Measurements from ENCODE around the gene ARID3A. TPM values are rescaled to one million over a fixed set of nuclear protein-coding genes. Genes with fewer than 3 reads are reported as not detected.

The ARID3A gene
- total and polyA plus RNA-seq, 2 of the 8 experiments (the other 6 are each of a cell fraction or from before 2014, with no cell fraction given): 40.5 to 77.4 TPM

GRCh38 chr19:991174-991931 is 65.5 kb downstream of the ARID3A start:
- H2BK20ac ChIP-seq (ENCODE audit: low read length): no peak overlapping the region
- no peaks in the 10 kb centered on the region for H3K9me3 ChIP-seq (ENCODE audit: insufficient read depth in 2 of 2, low read depth in 1 of 2, low read length in 1 of 2)
- H3K23me2 ChIP-seq (ENCODE audit: low read depth, low read length): peaks cover 2% of the 10 kb centered on the region; the same call in 1 of the 2 replicates
- no peak overlapping the region; the same call in 1 of the 2 replicates for H2AK5ac ChIP-seq (ENCODE audit: low read depth, low read length)
- no peak overlapping the region for H3K4me2 ChIP-seq (ENCODE audit: insufficient read depth in 1 of 2, low read depth in 2 of 2, low read length in 2 of 2)
- no peak overlapping the region for H4K8ac ChIP-seq (ENCODE audit: extremely low read depth, insufficient read depth, low read length)
- H3K14ac ChIP-seq (ENCODE audit: insufficient read length): no peak overlapping the region
- H3K36me3 ChIP-seq (ENCODE audit: control insufficient read depth in 2 of 4, insufficient read depth in 4 of 4, low read length in 3 of 4): peaks cover 4 to 38% (median 18%) of the 10 kb centered on the region in 4 experiments; a peak in 6 of 8 replicates
- H3K56ac ChIP-seq (replicated peaks; ENCODE audit: insufficient read length, low read depth, low read length): no peak overlapping the region
- no peak overlapping the region for H2BK12ac ChIP-seq (ENCODE audit: low read depth, low read length)
- no peaks in the 10 kb centered on the region; the same call in 1 of the 2 replicates for H3K79me1 ChIP-seq (ENCODE audit: low read depth, low read length)
- no peak overlapping the region for H3K27ac ChIP-seq (ENCODE audit: low read depth, low read length)
- no peak overlapping the region for H2BK15ac ChIP-seq (ENCODE audit: low read length)
- H2AFZ ChIP-seq (ENCODE audit: low read length): no peak overlapping the region
- peaks cover 0 to 6% (median 4%) of the 10 kb centered on the region in 4 experiments; a peak in 3 of 7 replicates for H3K4me1 ChIP-seq (replicated peaks in 1 of 4; ENCODE audit: control insufficient read depth in 3 of 4, insufficient read depth in 4 of 4, low read length in 3 of 4)
- H4K20me1 ChIP-seq (replicated peaks in 1 of 2; ENCODE audit: control insufficient read depth in 1 of 2, insufficient read depth in 2 of 2, low read length in 2 of 2): peaks cover 9 to 23% of the 10 kb centered on the region in 2 experiments
- CTCF ChIA-PET (ENCODE audit: partially characterized antibody): interaction anchor here (0.6 to 2.3 kb wide), 5 partner anchors 14 to 316 kb away, joined by 3 to 5 read pairs (median 3); no protein-coding TSS in a partner anchor
- POLR2A ChIA-PET (ENCODE audit: partially characterized antibody): interaction anchor here (0.9 to 1.5 kb wide), 7 partner anchors 10 to 278 kb away, joined by 3 to 9 read pairs (median 4); partner anchors contain the start of genes CIRBP and CNN2
- no peak overlapping the region for H4K5ac ChIP-seq (ENCODE audit: insufficient read length, low read depth, low read length)
- H3K79me2 ChIP-seq (ENCODE audit: control insufficient read depth in 1 of 2, insufficient read depth in 2 of 2, low read length in 2 of 2): 0 out of 4 replicates have a peak, but pooled peaks cover 0 to 2% of the 10 kb centered on the region in 2 experiments
- H3K27me3 ChIP-seq (replicated peaks in 1 of 4; ENCODE audit: control insufficient read depth in 3 of 4, extremely low read depth in 1 of 4, insufficient read depth in 3 of 4, low read length in 3 of 4): no peaks in the 10 kb centered on the region
- no peak overlapping the region for H3K4ac ChIP-seq (replicated peaks; ENCODE audit: insufficient read length, low read depth, low read length)
- H3K4me3 ChIP-seq (ENCODE audit: extremely low read depth in 1 of 4, insufficient read depth in 2 of 4, low read depth in 3 of 4, low read length in 4 of 4): no peak overlapping the region
- no peak overlapping the region for H3K18ac ChIP-seq (ENCODE audit: extremely low read depth, low read length)
- no peak overlapping the region for H3K9ac ChIP-seq (replicated peaks in 1 of 4; ENCODE audit: extremely low read depth in 1 of 4, low read depth in 3 of 4, low read length in 3 of 4)
- WGBS, 2 experiments (ENCODE audit: extremely low coverage in 1 of 2, insufficient coverage in 1 of 2, insufficient read length in 1 of 2, insufficient replicate concordance in 2 of 2, low coverage in 1 of 2, low lambda C conversion rate in 2 of 2, missing lambda C conversion rate in 1 of 2): 95% methylated on average over 20 of the region's 47 CpGs; no CpG with 5 or more reads in 1 of the 2 experiments
- H3K23ac ChIP-seq (ENCODE audit: insufficient read length): no peak overlapping the region
- H2BK120ac ChIP-seq (replicated peaks; ENCODE audit: low read depth, low read length): no peak overlapping the region
- no peak overlapping the region for H4K91ac ChIP-seq (replicated peaks; ENCODE audit: insufficient read length, low read length)
- FAIRE-seq (no peak), DNase-seq (ENCODE audit: low read depth in 1 of 2, low spot score in 2 of 2) (peak in 1 of 2 experiments; percentile 86)
- no peak overlapping the region for H2BK5ac ChIP-seq (ENCODE audit: low read depth, low read length)
- TF ChIP-seq TAF7 (optimal IDR thresholded peaks at IDR 0.05; ENCODE audit: borderline replicate concordance, low read depth, low read length): no peak
- no peak for TF ChIP-seq SUZ12 (IDR thresholded peaks at IDR 0.05; ENCODE audit: low read length)
